Loucy (cell line): Measurements from ENCODE around the gene GTF2B.

Experiments used
- CTCF ChIP-seq: fragments of 200-600 bp; sonication (generic); conservative IDR thresholded peaks from 2 replicates; pipeline ENCODE4 v1.5.1; 2014; ENCODE audit warnings: mild to moderate bottlenecking, antibody characterized with exemption, low read length
- EZH2phosphoT487 ChIP-seq: fragments of 200-600 bp; IDR thresholded peaks from 2 replicates; pipeline ENCODE4 v1.6.1; 2018; ENCODE audit warnings: antibody characterized with exemption, mild to moderate bottlenecking, moderate library complexity, borderline replicate concordance

- no peak for TF ChIP-seq CTCF
- TF ChIP-seq EZH2phosphoT487, result no peak
Observed at GRCh38 chr1:88888750-88889149, 2.6 kb downstream of the GTF2B start.
